ENCODE data around the gene EPHA2. TPM values are rescaled to one million over a fixed set of nuclear protein-coding genes. Genes with fewer than 3 reads are reported as not detected.

The EPHA2 gene
- total RNA-seq, 1 experiment from 2014 or later, result 248 TPM

DNA sequence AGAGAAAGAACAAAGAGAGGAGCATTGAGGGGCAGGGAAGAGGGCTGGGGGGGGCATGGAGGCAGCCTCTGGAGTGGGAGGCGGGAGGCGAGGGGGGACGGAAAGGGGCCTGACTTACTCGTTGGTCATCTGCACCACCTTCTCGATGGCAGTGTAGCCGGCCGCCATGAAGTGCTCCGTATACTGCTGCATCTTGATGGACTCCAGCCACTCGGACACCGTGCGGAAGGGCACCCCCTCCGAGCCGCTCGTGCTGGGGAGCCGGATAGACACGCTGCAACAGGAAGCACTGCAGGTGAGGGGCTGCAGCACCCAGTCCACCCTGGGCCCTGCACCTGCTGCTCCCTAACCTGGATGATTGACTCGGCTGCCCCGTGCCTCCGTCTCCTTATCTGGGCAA, 26.6 kb downstream of the EPHA2 start:
- H3K36me3 Mint-ChIP-seq (ENCODE audit: insufficient read depth, unreplicated experiment), result peaks cover 100% of the 10 kb centered on the region
- intact Hi-C loops (cut with micrococcal nuclease), result no loop called here
- no peak overlapping the region for H3K27ac Mint-ChIP-seq (ENCODE audit: low read depth, unreplicated experiment)
- DNase-seq (ENCODE audit: unreplicated experiment), result no peak
- POLR2A ChIA-PET, result no interaction called here
- H3K9me3 Mint-ChIP-seq (ENCODE audit: unreplicated experiment), result no peaks in the 10 kb centered on the region
- no peak overlapping the region for H3K4me3 Mint-ChIP-seq (ENCODE audit: unreplicated experiment)
- no TSS peak for BruUV-seq (replicated peaks)
- CTCF ChIA-PET, result interaction anchor here (0.6 kb wide), 1 partner anchor 406 kb away, joined by 4 read pairs; no protein-coding TSS in a partner anchor
- H3K4me1 Mint-ChIP-seq (ENCODE audit: insufficient read depth, unreplicated experiment), result peaks cover 26% of the 10 kb centered on the region
- no peaks in the 10 kb centered on the region for H3K27me3 Mint-ChIP-seq (ENCODE audit: insufficient read depth, unreplicated experiment)
- TF ChIP-seq, protein P1, sequence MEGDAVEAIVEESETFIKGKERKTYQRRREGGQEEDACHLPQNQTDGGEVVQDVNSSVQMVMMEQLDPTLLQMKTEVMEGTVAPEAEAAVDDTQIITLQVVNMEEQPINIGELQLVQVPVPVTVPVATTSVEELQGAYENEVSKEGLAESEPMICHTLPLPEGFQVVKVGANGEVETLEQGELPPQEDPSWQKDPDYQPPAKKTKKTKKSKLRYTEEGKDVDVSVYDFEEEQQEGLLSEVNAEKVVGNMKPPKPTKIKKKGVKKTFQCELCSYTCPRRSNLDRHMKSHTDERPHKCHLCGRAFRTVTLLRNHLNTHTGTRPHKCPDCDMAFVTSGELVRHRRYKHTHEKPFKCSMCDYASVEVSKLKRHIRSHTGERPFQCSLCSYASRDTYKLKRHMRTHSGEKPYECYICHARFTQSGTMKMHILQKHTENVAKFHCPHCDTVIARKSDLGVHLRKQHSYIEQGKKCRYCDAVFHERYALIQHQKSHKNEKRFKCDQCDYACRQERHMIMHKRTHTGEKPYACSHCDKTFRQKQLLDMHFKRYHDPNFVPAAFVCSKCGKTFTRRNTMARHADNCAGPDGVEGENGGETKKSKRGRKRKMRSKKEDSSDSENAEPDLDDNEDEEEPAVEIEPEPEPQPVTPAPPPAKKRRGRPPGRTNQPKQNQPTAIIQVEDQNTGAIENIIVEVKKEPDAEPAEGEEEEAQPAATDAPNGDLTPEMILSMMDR (IDR thresholded peaks at IDR 0.05; ENCODE audit: unreplicated experiment), result no peak

DNA sequence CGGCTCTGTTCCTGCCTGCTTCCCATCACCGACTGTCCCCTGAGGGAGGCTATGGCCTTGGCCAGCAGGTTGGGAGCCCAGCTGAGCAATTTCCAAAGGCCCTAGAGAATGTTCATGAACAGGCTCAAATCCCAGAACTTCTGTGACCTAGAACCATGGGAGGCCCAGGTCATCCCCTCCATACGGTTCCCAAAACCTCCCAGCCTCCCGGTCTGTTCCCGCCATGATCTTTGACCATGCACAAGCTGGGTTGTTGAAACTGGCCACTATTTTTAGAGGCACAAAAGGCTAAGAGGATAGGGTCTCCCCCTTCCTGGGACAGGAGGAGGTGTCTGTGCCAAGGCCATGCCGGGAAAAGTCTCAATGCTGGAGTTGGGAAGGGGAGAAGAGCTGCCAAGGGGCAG, 27.5 kb downstream of the EPHA2 start:
- no peaks in the 10 kb centered on the region for H3K9me3 Mint-ChIP-seq (ENCODE audit: unreplicated experiment)
- H3K36me3 Mint-ChIP-seq (ENCODE audit: insufficient read depth, unreplicated experiment), result peaks cover 100% of the 10 kb centered on the region
- H3K4me3 Mint-ChIP-seq (ENCODE audit: unreplicated experiment), result no peak overlapping the region
- DNase-seq (ENCODE audit: unreplicated experiment), result no peak
- peaks cover 33% of the 10 kb centered on the region for H3K4me1 Mint-ChIP-seq (ENCODE audit: insufficient read depth, unreplicated experiment)
- POLR2A ChIA-PET, result no interaction called here
- BruUV-seq (replicated peaks), result no TSS peak
- no peak overlapping the region for H3K27ac Mint-ChIP-seq (ENCODE audit: low read depth, unreplicated experiment)
- intact Hi-C loops (cut with micrococcal nuclease), result no loop called here
- CTCF ChIA-PET, result no interaction called here
- TF ChIP-seq, protein P1 (IDR thresholded peaks at IDR 0.05; ENCODE audit: unreplicated experiment), result no peak
- H3K27me3 Mint-ChIP-seq (ENCODE audit: insufficient read depth, unreplicated experiment), result no peaks in the 10 kb centered on the region

DNA sequence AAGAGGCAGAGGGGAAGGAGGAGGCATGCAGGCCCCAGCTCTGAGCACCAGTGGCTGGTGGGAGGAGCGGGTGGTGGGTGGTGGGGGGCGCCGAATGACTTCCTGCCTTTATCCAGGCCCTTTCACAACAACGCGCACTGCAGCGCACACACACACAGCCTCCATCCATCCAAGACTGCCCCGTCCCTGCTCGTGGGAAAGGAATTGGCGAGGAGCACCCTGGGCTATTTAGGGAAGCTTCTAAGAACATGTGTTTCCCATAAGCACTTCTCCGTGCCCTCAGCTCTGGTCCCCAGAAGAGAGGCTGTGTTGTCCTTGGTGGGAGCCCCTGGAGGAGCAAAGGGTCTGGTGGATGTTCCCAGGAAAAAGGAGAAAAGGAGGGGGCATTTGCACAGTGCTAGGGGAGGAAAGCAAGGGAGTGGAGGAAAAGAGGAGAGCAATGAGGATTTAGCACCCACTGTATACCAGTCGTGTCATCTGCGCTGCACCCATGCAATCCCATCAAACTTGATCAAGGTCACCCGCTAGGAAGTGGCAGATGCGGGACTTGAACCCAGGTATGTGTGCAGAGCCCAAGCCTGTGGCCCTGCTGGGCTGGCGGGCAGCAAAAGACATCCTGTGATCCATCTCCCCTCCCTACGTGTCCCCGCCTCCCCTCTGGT, 28.1 kb downstream of the EPHA2 start:
- peaks cover 100% of the 10 kb centered on the region for H3K36me3 Mint-ChIP-seq (ENCODE audit: insufficient read depth, unreplicated experiment)
- CTCF ChIA-PET, result no interaction called here
- BruUV-seq (replicated peaks), result no TSS peak

DNA sequence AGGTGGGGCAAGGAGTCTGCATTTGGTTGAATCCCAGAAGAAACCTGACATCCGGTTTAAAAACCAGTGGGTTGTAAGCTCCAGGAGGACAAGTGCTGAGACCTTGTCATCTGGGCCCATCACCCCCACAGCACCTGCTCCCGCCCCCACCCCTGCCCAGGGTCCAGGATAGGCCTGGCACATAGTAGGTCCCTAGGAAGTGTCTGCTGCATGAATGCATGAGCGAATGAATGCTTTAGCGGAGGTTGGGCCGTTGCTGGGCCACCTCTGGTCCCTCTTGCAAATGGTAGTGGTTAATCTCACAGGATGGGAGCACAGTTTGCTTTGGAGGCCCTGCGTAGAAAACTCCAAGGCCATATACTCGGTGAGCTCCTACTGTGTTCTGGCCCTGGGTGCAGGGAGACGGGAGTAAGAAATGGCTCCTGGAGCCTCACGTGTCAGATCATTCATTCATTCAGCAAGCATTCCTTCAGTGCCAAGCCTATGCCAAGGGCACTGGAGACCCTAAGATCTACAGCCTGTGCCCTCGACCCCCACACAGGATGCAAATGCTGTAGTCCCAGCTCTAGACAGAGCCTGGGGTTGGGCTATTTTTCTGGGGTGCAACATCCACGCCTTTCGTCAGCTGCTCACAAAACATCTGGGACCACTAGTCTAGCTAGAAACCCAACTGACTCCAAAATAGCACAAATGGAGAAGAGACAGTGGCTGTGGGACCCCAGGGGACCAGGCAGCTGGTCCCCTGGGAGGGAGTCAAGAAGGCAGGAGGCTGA, 28.9 kb downstream of the EPHA2 start:
- no peak for DNase-seq (ENCODE audit: unreplicated experiment)
- no peak overlapping the region for H3K27ac Mint-ChIP-seq (ENCODE audit: low read depth, unreplicated experiment)
- ChIA-PET POLR2A (interaction anchor here (0.7 to 2.3 kb wide), 2 partner anchors 9 to 57 kb away, joined by 4 to 6 read pairs; no protein-coding TSS in a partner anchor), CTCF (interaction anchor here (1.0 kb wide), 1 partner anchor 48 kb away, joined by 4 read pairs; no protein-coding TSS in a partner anchor)
- H3K4me3 Mint-ChIP-seq (ENCODE audit: unreplicated experiment), result no peak overlapping the region
- intact Hi-C loops (cut with micrococcal nuclease), result no loop called here
- peaks cover 95% of the 10 kb centered on the region for H3K36me3 Mint-ChIP-seq (ENCODE audit: insufficient read depth, unreplicated experiment)
- H3K9me3 Mint-ChIP-seq (ENCODE audit: unreplicated experiment), result no peaks in the 10 kb centered on the region
- peaks cover 43% of the 10 kb centered on the region for H3K4me1 Mint-ChIP-seq (ENCODE audit: insufficient read depth, unreplicated experiment)
- BruUV-seq (replicated peaks), result no TSS peak
- no peaks in the 10 kb centered on the region for H3K27me3 Mint-ChIP-seq (ENCODE audit: insufficient read depth, unreplicated experiment)
- TF ChIP-seq, protein P1 (IDR thresholded peaks at IDR 0.05; ENCODE audit: unreplicated experiment), result no peak

More for the DNA sequence above, 28.1 kb downstream of the EPHA2 start:
- no peaks in the 10 kb centered on the region for H3K27me3 Mint-ChIP-seq (ENCODE audit: insufficient read depth, unreplicated experiment)
- no peaks in the 10 kb centered on the region for H3K9me3 Mint-ChIP-seq (ENCODE audit: unreplicated experiment)
- H3K4me1 Mint-ChIP-seq (ENCODE audit: insufficient read depth, unreplicated experiment), result peaks cover 38% of the 10 kb centered on the region
- H3K27ac Mint-ChIP-seq (ENCODE audit: low read depth, unreplicated experiment), result no peak overlapping the region
- POLR2A ChIA-PET, result no interaction called here
- no peak overlapping the region for H3K4me3 Mint-ChIP-seq (ENCODE audit: unreplicated experiment)
- DNase-seq (ENCODE audit: unreplicated experiment), result no peak
- TF ChIP-seq, protein P1 (IDR thresholded peaks at IDR 0.05; ENCODE audit: unreplicated experiment), result no peak
- intact Hi-C loops (cut with micrococcal nuclease), result no loop called here

Measured in MCF 10A (cell line).